ENCODE results near the gene TMEM238L.
A peak's percentile ranks its signal among the peaks of the same experiment; 100 is the strongest.

Gene TMEM238L

GRCh38 chr17:10804546-10804945 lies 647 bp upstream of the TMEM238L start:
- Histone ChIP-seq H3K27me3 (replicated peaks; ENCODE audit: control insufficient read depth, insufficient read depth, low read length) (peaks cover 3% of the 10 kb centered on the region), H3K9me3 (ENCODE audit: control insufficient read depth, low read length) (no peaks in the 10 kb centered on the region), H3K4me3 (ENCODE audit: low read length) (no peak overlapping the region), H3K9ac (ENCODE audit: low read length) (no peak overlapping the region), H3K36me3 (ENCODE audit: control insufficient read depth, insufficient read depth, low read length, severe bottlenecking) (no peaks in the 10 kb centered on the region), H3K4me1 (ENCODE audit: control insufficient read depth, insufficient read depth, low read length) (peaks cover under 1% of the 10 kb centered on the region)
- no peak for DNase-seq (ENCODE audit: low read depth)

- DNase-seq (ENCODE audit: low read depth) = no peak
- H3K4me3 ChIP-seq (ENCODE audit: low read length) = no peak overlapping the region
- peaks cover 3% of the 10 kb centered on the region for H3K27me3 ChIP-seq (replicated peaks; ENCODE audit: control insufficient read depth, insufficient read depth, low read length)
- no peaks in the 10 kb centered on the region for H3K36me3 ChIP-seq (ENCODE audit: control insufficient read depth, insufficient read depth, low read length, severe bottlenecking)
- H3K4me1 ChIP-seq (ENCODE audit: control insufficient read depth, insufficient read depth, low read length) = peaks cover 9% of the 10 kb centered on the region
- no peaks in the 10 kb centered on the region for H3K9me3 ChIP-seq (ENCODE audit: control insufficient read depth, low read length)
- no peak overlapping the region for H3K9ac ChIP-seq (ENCODE audit: low read length)
Measured at GRCh38 chr17:10803350-10803749, 549 bp downstream of the TMEM238L start.

DNA sequence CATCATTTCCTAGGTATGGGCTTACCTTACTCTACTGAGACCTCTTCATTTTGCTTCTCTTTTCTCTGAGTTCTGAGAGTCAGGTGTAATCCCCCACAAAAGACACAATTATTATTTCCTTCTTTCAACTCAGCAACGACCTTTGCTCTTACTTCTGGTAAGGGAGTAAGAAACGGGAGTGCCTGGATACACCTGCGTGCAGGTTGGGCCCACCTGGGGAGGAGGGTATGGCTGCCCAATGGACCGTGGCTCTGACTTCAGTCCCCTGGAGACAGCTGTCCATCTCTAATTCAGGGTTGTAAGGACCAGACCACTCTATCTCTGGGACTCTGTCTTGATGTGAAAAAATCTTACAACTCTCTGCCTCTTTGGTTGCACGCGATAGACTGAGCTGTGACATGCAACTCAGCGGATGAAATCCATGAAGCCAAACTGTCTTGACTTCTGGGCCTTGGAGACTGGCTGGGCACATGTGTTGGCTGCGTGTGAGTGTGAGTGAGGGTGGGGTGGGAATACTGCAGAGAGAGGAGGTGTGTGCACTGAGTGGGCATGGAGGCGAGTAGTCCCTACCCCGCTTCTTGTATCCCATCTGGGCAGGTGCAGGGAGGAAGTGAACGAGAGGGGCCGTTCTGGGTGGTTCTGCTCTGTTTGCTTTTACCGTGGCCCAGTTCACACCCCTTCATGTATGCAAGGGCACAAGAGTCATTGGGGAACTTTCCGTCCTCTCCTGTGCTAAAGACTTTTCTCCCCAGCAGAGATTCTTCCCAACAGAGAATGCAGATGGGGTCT lies 1.2 kb downstream of the TMEM238L start:
- no peak for DNase-seq (ENCODE audit: low read depth)
- no peaks in the 10 kb centered on the region for H3K9me3 ChIP-seq (ENCODE audit: control insufficient read depth, low read length)
- no peak overlapping the region for H3K9ac ChIP-seq (ENCODE audit: low read length)
- H3K4me3 ChIP-seq (ENCODE audit: low read length) = no peak overlapping the region
- peaks cover 6% of the 10 kb centered on the region for H3K27me3 ChIP-seq (replicated peaks; ENCODE audit: control insufficient read depth, insufficient read depth, low read length)
- peaks cover 16% of the 10 kb centered on the region for H3K4me1 ChIP-seq (ENCODE audit: control insufficient read depth, insufficient read depth, low read length)
- no peaks in the 10 kb centered on the region for H3K36me3 ChIP-seq (ENCODE audit: control insufficient read depth, insufficient read depth, low read length, severe bottlenecking)

DNA sequence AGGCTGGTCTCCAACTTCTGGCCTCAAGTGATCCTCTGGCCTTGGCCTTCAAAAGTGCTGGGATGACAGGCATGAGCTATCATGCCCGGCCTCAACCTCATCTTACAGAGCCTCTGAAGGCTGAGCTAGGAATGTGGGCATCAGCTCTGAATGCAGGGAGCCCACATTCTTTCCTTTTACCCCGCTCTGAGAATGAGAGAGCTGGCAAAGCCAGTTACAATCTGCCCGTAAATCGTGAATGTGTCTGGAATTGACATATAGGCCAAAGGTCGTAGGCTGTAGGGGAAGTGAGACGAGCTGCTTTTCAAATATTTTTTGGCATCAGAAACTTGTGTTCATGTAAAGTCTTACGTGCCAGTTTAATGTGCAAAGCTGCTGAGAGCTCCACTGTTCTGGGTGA lies 4.5 kb downstream of the TMEM238L start:
- no peak for DNase-seq (ENCODE audit: low read depth)
- Histone ChIP-seq H3K27me3 (replicated peaks; ENCODE audit: control insufficient read depth, insufficient read depth, low read length) (peaks cover 19% of the 10 kb centered on the region), H3K4me3 (ENCODE audit: low read length) (no peak overlapping the region)

GRCh38 chr17:10798910-10799309 lies 5.0 kb downstream of the TMEM238L start:
- no peaks in the 10 kb centered on the region for H3K9me3 ChIP-seq (ENCODE audit: control insufficient read depth, low read length)
- H3K9ac ChIP-seq (ENCODE audit: low read length) = no peak overlapping the region
- H3K4me1 ChIP-seq (ENCODE audit: control insufficient read depth, insufficient read depth, low read length) = peaks cover 19% of the 10 kb centered on the region
- H3K4me3 ChIP-seq (ENCODE audit: low read length) = no peak overlapping the region
- DNase-seq (ENCODE audit: low read depth) = no peak
- H3K27me3 ChIP-seq (replicated peaks; ENCODE audit: control insufficient read depth, insufficient read depth, low read length) = peaks cover 19% of the 10 kb centered on the region
- H3K36me3 ChIP-seq (ENCODE audit: control insufficient read depth, insufficient read depth, low read length, severe bottlenecking) = no peaks in the 10 kb centered on the region

More for the DNA sequence above, 4.5 kb downstream of the TMEM238L start:
- H3K9me3 ChIP-seq (ENCODE audit: control insufficient read depth, low read length) = no peaks in the 10 kb centered on the region
- H3K9ac ChIP-seq (ENCODE audit: low read length) = no peak overlapping the region
- H3K4me1 ChIP-seq (ENCODE audit: control insufficient read depth, insufficient read depth, low read length) = peaks cover 19% of the 10 kb centered on the region
- H3K36me3 ChIP-seq (ENCODE audit: control insufficient read depth, insufficient read depth, low read length, severe bottlenecking) = no peaks in the 10 kb centered on the region

DNA sequence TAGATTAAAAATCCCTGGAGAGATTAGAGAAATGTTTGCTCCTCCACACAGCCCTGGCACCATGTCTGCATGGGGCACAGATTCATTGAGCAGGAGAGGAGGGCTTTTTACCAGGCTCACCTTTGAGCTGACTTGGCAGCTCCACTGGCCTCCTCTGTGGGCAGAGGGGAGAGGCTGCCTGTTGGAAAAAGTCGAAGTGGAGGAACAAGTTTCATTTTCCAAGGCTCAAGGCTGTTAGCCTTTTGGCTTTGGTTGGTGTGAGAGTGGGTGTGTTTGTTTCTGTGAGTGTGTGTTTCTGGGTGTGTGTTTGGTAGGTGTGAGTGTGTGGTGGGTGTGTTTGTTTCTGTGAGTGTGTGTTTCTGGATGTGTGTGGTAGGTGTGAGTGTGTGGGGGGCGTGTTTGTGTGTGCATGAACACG lies 5.6 kb downstream of the TMEM238L start:
- Histone ChIP-seq H3K4me1 (ENCODE audit: control insufficient read depth, insufficient read depth, low read length) (peaks cover 19% of the 10 kb centered on the region), H3K9me3 (ENCODE audit: control insufficient read depth, low read length) (no peaks in the 10 kb centered on the region), H3K27me3 (replicated peaks; ENCODE audit: control insufficient read depth, insufficient read depth, low read length) (peaks cover 19% of the 10 kb centered on the region), H3K36me3 (ENCODE audit: control insufficient read depth, insufficient read depth, low read length, severe bottlenecking) (no peaks in the 10 kb centered on the region), H3K4me3 (ENCODE audit: low read length) (peak overlapping the region; percentile 37), H3K9ac (ENCODE audit: low read length) (peak overlapping the region; percentile 0)
- no peak for DNase-seq (ENCODE audit: low read depth)

- no peak for DNase-seq (ENCODE audit: low read depth)
- H3K36me3 ChIP-seq (ENCODE audit: control insufficient read depth, insufficient read depth, low read length, severe bottlenecking) = no peaks in the 10 kb centered on the region
- peak overlapping the region; percentile 37 for H3K4me3 ChIP-seq (ENCODE audit: low read length)
- peaks cover 19% of the 10 kb centered on the region for H3K27me3 ChIP-seq (replicated peaks; ENCODE audit: control insufficient read depth, insufficient read depth, low read length)
- H3K9me3 ChIP-seq (ENCODE audit: control insufficient read depth, low read length) = no peaks in the 10 kb centered on the region
- H3K4me1 ChIP-seq (ENCODE audit: control insufficient read depth, insufficient read depth, low read length) = peaks cover 19% of the 10 kb centered on the region
- H3K9ac ChIP-seq (ENCODE audit: low read length) = peak overlapping the region; percentile 11
Measured at GRCh38 chr17:10797476-10798328, 6.2 kb downstream of the TMEM238L start.

- H3K4me1 ChIP-seq (ENCODE audit: control insufficient read depth, insufficient read depth, low read length) = peaks cover 31% of the 10 kb centered on the region
Measured at GRCh38 chr17:10793816-10794215, 10.1 kb downstream of the TMEM238L start.

GRCh38 chr17:10793256-10793655 lies 10.6 kb downstream of the TMEM238L start:
- no peak for DNase-seq (ENCODE audit: low read depth)
- Histone ChIP-seq H3K27me3 (replicated peaks; ENCODE audit: control insufficient read depth, insufficient read depth, low read length) (peaks cover 19% of the 10 kb centered on the region), H3K4me3 (ENCODE audit: low read length) (no peak overlapping the region), H3K36me3 (ENCODE audit: control insufficient read depth, insufficient read depth, low read length, severe bottlenecking) (no peaks in the 10 kb centered on the region), H3K9ac (ENCODE audit: low read length) (no peak overlapping the region), H3K9me3 (ENCODE audit: control insufficient read depth, low read length) (no peaks in the 10 kb centered on the region), H3K4me1 (ENCODE audit: control insufficient read depth, insufficient read depth, low read length) (peaks cover 25% of the 10 kb centered on the region)

More at GRCh38 chr17:10793816-10794215, 10.1 kb downstream of the TMEM238L start:
- H3K9me3 ChIP-seq (ENCODE audit: control insufficient read depth, low read length) = no peaks in the 10 kb centered on the region
- peaks cover 19% of the 10 kb centered on the region for H3K27me3 ChIP-seq (replicated peaks; ENCODE audit: control insufficient read depth, insufficient read depth, low read length)
- no peak overlapping the region for H3K4me3 ChIP-seq (ENCODE audit: low read length)
- no peak for DNase-seq (ENCODE audit: low read depth)
- no peak overlapping the region for H3K9ac ChIP-seq (ENCODE audit: low read length)
- no peaks in the 10 kb centered on the region for H3K36me3 ChIP-seq (ENCODE audit: control insufficient read depth, insufficient read depth, low read length, severe bottlenecking)

DNA sequence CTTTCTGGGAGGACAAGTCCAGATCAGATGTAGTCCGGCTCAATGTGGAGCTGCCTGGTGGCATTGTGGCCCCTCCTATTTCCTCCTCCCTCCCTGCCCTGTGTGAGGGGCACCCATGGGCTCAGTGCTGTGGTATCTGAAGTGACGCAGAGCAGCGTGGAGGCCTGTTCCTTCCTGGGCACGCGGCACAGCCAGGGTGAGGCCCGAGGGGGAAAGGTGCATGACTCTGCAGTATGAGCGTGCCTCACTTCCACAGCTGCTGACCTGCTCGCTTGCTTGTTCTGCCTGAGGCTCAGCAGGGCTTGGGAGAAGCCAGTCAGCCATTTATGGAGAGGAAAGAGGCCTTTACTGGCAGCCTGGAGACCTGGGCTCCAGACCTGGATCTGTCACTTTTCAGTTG lies 11.7 kb downstream of the TMEM238L start:
- Histone ChIP-seq H3K27me3 (replicated peaks; ENCODE audit: control insufficient read depth, insufficient read depth, low read length) (peaks cover 14% of the 10 kb centered on the region), H3K9ac (ENCODE audit: low read length) (no peak overlapping the region), H3K4me3 (ENCODE audit: low read length) (no peak overlapping the region), H3K9me3 (ENCODE audit: control insufficient read depth, low read length) (no peaks in the 10 kb centered on the region), H3K36me3 (ENCODE audit: control insufficient read depth, insufficient read depth, low read length, severe bottlenecking) (no peaks in the 10 kb centered on the region), H3K4me1 (ENCODE audit: control insufficient read depth, insufficient read depth, low read length) (peaks cover 16% of the 10 kb centered on the region)
- DNase-seq (ENCODE audit: low read depth) = no peak

Measured in adipocyte (in vitro differentiated cells).